ENCODE results near the gene TOPBP1. TPM values are rescaled to one million over a fixed set of nuclear protein-coding genes. Genes with fewer than 3 reads are reported as not detected.
A peak's percentile ranks its signal among the peaks of the same experiment; 100 is the strongest.

Gene TOPBP1
- total and polyA plus RNA-seq, 9 of the 15 experiments (the other 6 are each of a cell fraction or from before 2014, with no cell fraction given) = 16.6 to 77.6 (median 58.2) TPM

DNA sequence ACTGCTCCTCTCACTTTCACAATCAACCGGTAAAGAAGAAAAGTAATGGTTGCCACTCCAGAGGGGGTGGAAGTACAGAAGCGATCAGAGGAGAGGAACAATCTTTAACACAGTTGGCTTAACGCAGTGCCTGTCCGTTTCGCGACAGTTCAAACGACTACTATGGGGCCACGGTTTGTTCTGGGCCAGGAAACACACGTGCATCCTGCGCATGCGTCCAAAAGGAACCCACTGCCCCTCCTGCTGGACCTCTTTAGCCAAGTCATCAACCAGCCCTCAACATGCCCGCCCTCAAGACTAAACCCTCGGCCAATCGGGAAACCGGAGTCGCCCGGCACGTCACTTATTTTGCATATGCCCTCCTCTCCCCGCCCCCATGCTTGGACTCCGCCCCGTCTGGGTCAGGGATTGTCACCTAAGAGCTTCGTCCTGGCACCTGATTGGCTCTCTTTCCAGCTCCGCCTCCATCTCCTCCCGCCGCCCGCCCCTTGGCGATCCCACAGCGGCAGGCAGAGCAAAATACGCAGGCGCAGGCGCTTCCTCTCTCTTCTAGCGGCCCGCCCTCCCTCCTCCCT, 88.6 kb downstream of the TOPBP1 start (continued):
- TF ChIP-seq, protein P1, sequence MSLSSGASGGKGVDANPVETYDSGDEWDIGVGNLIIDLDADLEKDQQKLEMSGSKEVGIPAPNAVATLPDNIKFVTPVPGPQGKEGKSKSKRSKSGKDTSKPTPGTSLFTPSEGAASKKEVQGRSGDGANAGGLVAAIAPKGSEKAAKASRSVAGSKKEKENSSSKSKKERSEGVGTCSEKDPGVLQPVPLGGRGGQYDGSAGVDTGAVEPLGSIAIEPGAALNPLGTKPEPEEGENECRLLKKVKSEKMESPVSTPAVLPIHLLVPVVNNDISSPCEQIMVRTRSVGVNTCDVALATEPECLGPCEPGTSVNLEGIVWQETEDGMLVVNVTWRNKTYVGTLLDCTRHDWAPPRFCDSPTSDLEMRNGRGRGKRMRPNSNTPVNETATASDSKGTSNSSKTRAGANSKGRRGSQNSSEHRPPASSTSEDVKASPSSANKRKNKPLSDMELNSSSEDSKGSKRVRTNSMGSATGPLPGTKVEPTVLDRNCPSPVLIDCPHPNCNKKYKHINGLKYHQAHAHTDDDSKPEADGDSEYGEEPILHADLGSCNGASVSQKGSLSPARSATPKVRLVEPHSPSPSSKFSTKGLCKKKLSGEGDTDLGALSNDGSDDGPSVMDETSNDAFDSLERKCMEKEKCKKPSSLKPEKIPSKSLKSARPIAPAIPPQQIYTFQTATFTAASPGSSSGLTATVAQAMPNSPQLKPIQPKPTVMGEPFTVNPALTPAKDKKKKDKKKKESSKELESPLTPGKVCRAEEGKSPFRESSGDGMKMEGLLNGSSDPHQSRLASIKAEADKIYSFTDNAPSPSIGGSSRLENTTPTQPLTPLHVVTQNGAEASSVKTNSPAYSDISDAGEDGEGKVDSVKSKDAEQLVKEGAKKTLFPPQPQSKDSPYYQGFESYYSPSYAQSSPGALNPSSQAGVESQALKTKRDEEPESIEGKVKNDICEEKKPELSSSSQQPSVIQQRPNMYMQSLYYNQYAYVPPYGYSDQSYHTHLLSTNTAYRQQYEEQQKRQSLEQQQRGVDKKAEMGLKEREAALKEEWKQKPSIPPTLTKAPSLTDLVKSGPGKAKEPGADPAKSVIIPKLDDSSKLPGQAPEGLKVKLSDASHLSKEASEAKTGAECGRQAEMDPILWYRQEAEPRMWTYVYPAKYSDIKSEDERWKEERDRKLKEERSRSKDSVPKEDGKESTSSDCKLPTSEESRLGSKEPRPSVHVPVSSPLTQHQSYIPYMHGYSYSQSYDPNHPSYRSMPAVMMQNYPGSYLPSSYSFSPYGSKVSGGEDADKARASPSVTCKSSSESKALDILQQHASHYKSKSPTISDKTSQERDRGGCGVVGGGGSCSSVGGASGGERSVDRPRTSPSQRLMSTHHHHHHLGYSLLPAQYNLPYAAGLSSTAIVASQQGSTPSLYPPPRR (CRISPR knock-in tag; IDR thresholded peaks at IDR 0.05; ENCODE audit: borderline replicate concordance) = no peak
- TF ChIP-seq NR2F6 (CRISPR knock-in tag; IDR thresholded peaks at IDR 0.05) (no peak), U2AF1 (optimal IDR thresholded peaks at IDR 0.05; ENCODE audit: low read depth, low read length) (no peak), CHD1 (IDR thresholded peaks at IDR 0.05; ENCODE audit: low read length) (no peak), WHSC1 (IDR thresholded peaks at IDR 0.05; ENCODE audit: low read length) (no peak), ARID2 (IDR thresholded peaks at IDR 0.05) (no peak), HDGF (IDR thresholded peaks at IDR 0.05) (peak; percentile 65; the same call in 1 of the 2 replicates), ZNF830 (CRISPR knock-in tag; IDR thresholded peaks at IDR 0.05) (no peak), C11orf30 (IDR thresholded peaks at IDR 0.05; ENCODE audit: low read depth) (peak; percentile 86), RBFOX2 (IDR thresholded peaks at IDR 0.05; ENCODE audit: low read depth, low read length) (0 out of 2 replicates have a peak, but pooled peaks have one; percentile 12), CREB1 (IDR thresholded peaks at IDR 0.05) (peak; percentile 40), CREB1 (CRISPR knock-in tag; IDR thresholded peaks at IDR 0.05) (0 out of 2 replicates have a peak, but pooled peaks have one; percentile 64), TBP (optimal IDR thresholded peaks at IDR 0.05; ENCODE audit: low read depth, low read length) (peak; percentile 79), GTF2F1 (IDR thresholded peaks at IDR 0.05; ENCODE audit: low read depth, low read length) (no peak)
- TF ChIP-seq, protein P2, sequence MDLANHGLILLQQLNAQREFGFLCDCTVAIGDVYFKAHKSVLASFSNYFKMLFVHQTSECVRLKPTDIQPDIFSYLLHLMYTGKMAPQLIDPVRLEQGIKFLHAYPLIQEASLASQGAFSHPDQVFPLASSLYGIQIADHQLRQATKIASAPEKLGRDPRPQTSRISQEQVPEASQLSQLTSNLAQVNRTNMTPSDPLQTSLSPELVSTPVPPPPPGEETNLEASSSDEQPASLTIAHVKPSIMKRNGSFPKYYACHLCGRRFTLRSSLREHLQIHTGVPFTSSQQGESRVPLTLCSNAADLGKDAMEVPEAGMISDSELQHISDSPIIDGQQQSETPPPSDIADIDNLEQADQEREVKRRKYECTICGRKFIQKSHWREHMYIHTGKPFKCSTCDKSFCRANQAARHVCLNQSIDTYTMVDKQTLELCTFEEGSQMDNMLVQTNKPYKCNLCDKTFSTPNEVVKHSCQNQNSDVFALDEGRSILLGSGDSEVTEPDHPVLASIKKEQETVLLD (IDR thresholded peaks at IDR 0.05) = peak; percentile 87
- TF ChIP-seq, protein P3, sequence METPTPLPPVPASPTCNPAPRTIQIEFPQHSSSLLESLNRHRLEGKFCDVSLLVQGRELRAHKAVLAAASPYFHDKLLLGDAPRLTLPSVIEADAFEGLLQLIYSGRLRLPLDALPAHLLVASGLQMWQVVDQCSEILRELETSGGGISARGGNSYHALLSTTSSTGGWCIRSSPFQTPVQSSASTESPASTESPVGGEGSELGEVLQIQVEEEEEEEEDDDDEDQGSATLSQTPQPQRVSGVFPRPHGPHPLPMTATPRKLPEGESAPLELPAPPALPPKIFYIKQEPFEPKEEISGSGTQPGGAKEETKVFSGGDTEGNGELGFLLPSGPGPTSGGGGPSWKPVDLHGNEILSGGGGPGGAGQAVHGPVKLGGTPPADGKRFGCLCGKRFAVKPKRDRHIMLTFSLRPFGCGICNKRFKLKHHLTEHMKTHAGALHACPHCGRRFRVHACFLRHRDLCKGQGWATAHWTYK (CRISPR knock-in tag; IDR thresholded peaks at IDR 0.05) = no peak
- TF ChIP-seq, protein P4, sequence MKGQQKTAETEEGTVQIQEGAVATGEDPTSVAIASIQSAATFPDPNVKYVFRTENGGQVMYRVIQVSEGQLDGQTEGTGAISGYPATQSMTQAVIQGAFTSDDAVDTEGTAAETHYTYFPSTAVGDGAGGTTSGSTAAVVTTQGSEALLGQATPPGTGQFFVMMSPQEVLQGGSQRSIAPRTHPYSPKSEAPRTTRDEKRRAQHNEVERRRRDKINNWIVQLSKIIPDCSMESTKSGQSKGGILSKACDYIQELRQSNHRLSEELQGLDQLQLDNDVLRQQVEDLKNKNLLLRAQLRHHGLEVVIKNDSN (CRISPR knock-in tag; IDR thresholded peaks at IDR 0.05) = peak; percentile 52; the same call in 1 of the 2 replicates
- TF ChIP-seq, protein P5, sequence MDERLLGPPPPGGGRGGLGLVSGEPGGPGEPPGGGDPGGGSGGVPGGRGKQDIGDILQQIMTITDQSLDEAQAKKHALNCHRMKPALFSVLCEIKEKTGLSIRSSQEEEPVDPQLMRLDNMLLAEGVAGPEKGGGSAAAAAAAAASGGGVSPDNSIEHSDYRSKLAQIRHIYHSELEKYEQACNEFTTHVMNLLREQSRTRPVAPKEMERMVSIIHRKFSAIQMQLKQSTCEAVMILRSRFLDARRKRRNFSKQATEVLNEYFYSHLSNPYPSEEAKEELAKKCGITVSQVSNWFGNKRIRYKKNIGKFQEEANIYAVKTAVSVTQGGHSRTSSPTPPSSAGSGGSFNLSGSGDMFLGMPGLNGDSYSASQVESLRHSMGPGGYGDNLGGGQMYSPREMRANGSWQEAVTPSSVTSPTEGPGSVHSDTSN (CRISPR knock-in tag; IDR thresholded peaks at IDR 0.05; ENCODE audit: low read depth) = no peak
- TF ChIP-seq, protein P5 (tag; conservative IDR thresholded peaks at IDR 0.05; ENCODE audit: low read depth) = peak; percentile 66
